HG03520 (cell line): ENCODE measurements around the gene MS4A2.
A peak's percentile ranks its signal among the peaks of the same experiment; 100 is the strongest.
"Not testable (repeated sequence)": the region's sequence is repeated elsewhere in the genome, so short reads cannot be mapped to it uniquely, and the experiment has no call there.

ENCODE experiments used
- ATAC-seq: cut with Tn5 transposase; IDR thresholded peaks from one replicate; pipeline ENCODE4 v1.9.1; 2021; ENCODE audit warnings: mild to moderate bottlenecking, moderate library complexity; ENCODE audit not compliant: unreplicated experiment

MS4A2 gene

DNA sequence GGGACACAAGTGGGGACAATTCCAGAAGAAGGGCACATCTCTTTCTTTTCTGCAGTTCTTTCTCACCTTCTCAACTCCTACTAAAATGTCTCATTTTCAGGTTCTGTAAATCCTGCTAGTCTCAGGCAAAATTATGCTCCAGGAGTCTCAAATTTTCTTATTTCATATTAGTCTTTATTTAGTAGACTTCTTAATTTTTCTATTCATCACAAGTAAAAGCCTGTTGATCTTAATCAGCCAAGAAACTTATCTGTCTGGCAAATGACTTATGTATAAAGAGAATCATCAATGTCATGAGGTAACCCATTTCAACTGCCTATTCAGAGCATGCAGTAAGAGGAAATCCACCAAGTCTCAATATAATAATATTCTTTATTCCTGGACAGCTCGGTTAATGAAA, at the start of gene MS4A2:
Gene MS4A2 (plus strand): TSS at position 301 of the 400 bp plus-strand sequence. CDS start 102 bp downstream, outside the sequence.
- ATAC-seq, result no peak

- ATAC-seq, result no peak
Measured at GRCh38 chr11:60040109-60040508, 48.4 kb upstream of the MS4A2 start, which contains the start of gene OOSP2. TSS of gene OOSP2 (plus strand) at chr11:60040409. CDS start at chr11:60040460, 51 bp downstream.

DNA sequence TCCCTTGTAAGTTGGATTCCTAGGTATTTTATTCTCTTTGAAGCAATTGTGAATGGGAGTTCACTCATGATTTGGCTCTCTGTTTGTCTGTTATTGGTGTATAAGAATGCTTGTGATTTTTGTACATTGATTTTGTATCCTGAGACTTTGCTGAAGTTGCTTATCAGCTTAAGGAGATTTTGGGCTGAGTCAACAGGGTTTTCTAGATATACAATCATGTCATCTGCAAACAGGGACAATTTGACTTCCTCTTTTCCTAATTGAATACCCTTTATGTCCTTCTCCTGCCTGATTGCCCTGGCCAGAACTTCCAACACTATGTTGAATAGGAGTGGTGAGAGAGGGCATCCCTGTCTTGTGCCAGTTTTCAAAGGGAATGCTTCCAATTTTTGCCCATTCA, 38.0 kb upstream of the MS4A2 start:
- ATAC-seq, result not testable (repeated sequence)

DNA sequence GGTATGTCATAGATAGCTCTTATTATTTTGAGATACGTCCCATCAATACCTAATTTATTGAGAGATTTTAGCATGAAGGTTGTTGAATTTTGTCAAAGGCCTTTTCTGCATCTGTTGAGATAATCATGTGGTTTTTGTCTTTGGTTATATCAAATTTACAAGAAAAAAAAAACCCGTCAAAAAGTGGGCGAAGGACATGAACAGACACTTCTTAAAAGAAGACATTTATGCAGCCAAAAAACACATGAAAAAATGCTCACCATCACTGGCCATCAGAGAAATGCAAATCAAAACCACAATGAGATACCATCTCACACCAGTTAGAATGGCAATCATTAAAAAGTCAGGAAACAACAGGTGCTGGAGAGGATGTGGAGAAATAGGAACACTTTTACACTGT, 37.6 kb upstream of the MS4A2 start:
- not testable (repeated sequence) for ATAC-seq

GRCh38 chr11:60056349-60056969, 32.0 kb upstream of the MS4A2 start, which contains the start of gene MS4A3:
TSS of gene MS4A3 (plus strand) at chr11:60056665. CDS start at chr11:60061161, 4,496 bp downstream.
- no peak for ATAC-seq

DNA sequence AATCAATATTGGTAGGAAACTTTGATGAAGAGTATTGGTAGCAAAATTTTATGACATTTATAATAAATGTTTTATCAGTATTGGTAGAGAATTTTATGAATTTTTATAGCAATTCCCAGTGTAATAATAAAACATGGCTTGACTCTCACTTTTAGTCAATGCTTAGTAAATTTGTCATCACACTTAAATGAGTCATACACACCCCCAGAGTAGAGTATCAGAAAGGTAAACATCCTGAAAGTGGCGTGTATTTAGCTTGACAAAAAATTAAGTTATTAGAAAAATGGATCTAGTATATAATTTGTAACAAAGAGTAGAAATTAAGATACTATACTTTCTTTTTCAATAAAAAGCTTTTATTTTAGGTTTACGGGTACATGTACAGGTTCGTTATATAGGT, 29.4 kb upstream of the MS4A2 start:
- ATAC-seq, result no peak

- ATAC-seq, result no peak
Measured at GRCh38 chr11:60059521-60060240, 28.8 kb upstream of the MS4A2 start.

DNA sequence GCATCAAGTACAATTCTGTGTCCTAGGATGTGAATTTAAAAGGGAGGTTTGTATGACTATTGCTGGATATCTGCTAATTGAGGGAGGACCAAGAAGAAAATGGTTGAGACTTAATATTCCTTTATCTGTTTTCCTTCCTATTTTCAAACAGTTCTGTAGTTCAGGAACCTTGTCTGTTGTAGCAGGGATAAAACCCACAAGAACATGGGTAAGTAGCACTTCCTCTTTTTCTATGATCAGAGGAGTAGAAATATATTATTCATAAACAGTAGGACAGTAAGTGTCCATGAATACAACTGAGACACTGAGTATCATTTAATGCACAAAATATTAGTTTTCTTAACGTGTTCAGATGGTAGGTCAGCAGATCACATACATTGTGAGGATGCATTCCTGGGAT, 24.4 kb upstream of the MS4A2 start:
- ATAC-seq, result no peak

GRCh38 chr11:60065801-60066200, 22.7 kb upstream of the MS4A2 start:
- ATAC-seq, result no peak

- no peak for ATAC-seq
Measured at GRCh38 chr11:60069450-60069849, 19.0 kb upstream of the MS4A2 start.

DNA sequence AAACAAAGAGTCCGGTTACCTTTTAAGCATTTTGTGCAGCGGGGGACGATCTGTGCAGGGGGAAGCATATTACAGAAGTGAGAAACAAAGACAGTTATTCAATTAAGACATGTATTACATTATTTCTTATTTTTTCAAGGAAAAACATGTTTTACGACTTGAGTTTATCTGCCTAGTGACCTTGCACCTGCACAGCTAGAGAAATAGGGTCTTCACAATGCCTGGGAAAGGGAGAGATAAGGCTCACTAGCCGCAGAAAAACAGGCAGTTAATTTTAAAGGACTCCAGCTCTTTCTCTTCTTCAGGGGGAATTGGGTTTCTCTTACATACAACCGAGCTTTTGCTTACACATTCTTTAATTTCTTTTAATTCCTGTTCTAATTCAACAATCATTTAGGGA, 16.8 kb upstream of the MS4A2 start:
- ATAC-seq, result not testable (repeated sequence)

- ATAC-seq, result no peak
Measured at GRCh38 chr11:60077216-60077817, 11.1 kb upstream of the MS4A2 start.

- ATAC-seq, result no peak
Measured at GRCh38 chr11:60077981-60078380, 10.5 kb upstream of the MS4A2 start.

DNA sequence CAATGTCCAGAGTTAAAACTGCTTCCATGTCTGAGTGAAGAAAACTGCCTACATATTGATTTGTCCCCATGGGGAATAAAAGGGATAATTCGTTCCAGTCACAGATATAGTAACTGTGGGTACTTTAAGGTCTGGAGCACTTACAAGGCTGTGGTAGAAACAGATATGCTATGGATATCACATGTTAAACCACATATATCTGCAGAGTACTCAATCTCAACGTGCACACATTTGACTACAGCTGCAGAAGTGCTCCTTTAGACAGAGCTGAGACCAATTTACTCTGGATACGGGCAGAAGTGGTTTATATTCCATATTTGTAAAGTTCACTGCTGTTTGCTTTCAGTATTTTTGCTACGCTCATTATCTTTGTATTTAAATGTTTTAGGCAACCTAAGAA, 9.7 kb upstream of the MS4A2 start:
- ATAC-seq, result no peak

DNA sequence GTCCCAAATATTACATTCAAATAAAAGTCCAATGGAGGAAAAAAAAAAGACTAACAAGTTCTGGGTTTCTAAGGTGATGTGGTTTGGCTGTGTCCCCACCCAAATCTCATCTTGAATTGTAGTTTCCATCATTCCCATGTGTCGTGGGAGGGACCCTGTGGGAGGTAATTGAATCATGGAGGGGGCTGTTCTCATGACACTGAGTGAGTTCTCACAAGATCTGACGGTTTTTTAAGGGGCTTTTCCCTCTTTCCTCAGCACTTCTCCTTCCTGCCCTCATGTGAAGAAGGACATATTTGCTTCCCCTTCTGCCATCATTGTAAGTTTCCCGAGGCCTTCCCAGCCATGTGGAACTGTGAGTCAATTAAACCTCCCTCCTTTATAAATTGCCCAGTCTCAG, 7.9 kb upstream of the MS4A2 start:
- no peak for ATAC-seq

DNA sequence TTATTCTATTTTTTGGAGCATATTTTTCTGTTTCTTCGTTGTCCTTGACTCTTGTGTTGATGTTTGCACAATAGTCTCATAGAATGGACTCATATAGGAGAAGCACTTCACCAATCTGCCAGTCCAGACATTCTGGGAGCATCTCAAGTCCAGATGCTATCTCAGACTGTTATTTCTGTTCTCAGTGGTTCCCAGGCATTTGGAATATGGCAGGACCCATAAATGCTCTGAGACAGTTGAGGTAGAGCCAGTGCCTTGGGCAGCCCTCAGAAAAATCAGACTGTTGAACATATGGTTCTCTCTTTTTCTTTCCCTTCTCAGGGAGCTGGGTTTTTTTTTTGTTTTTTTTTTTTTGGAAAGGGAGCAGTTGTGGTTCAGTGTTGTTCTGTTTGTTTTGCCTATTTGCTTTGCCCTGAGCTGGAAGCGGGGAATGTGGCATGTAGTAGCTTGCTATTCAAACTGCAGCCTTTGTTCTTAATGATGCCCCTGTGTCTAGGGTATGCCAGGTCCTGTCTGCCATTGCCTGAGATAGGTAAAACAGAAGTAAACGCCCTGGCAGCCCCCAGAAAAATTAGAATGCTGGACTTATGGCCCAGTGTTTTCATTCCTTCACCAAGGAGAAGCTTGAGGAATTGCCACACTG, 3.7 kb upstream of the MS4A2 start:
- no peak for ATAC-seq

- ATAC-seq, result no peak
Measured at GRCh38 chr11:60085909-60086308, 2.6 kb upstream of the MS4A2 start.

DNA sequence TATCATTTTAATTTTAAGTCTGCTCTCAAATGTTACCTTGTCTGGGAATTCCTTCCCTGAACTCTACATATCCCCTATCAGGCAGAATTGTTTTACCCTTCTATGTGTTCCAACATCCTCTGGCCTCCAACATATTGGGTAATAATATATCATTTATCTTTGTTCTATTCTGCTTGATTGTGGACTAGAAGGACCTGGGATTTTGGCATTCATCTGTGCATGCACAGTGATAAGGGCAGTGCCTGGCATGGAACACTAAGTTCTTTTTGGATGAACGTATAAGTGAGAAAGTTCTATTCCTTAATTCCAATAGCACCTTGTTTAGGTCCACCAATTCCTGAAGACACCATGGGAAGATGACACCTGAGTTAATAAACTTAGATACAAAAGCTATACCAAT, 1.2 kb upstream of the MS4A2 start:
- ATAC-seq, result no peak

DNA sequence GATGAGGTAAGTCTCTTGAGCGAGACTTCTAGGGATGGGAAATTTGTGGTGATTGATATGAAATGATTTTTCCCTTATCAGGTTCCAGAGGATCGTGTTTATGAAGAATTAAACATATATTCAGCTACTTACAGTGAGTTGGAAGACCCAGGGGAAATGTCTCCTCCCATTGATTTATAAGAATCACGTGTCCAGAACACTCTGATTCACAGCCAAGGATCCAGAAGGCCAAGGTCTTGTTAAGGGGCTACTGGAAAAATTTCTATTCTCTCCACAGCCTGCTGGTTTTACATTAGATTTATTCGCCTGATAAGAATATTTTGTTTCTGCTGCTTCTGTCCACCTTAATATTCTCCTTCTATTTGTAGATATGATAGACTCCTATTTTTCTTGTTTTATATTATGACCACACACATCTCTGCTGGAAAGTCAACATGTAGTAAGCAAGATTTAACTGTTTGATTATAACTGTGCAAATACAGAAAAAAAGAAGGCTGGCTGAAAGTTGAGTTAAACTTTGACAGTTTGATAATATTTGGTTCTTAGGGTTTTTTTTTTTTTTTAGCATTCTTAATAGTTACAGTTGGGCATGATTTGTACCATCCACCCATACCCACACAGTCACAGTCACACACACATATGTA, 7.1 kb downstream of the MS4A2 start:
- no peak for ATAC-seq

GRCh38 chr11:60097189-60097588, 8.7 kb downstream of the MS4A2 start:
- no peak for ATAC-seq

GRCh38 chr11:60098508-60098907, 10.0 kb downstream of the MS4A2 start:
- peak; percentile 43 for ATAC-seq
